NCI-H1417 (cell line): ENCODE data around the gene MOCS1.
"Not testable (repeated sequence)": the region's sequence is repeated elsewhere in the genome, so short reads cannot be mapped to it uniquely, and the experiment has no call there.

Source experiments
- DNase-seq, 3 experiments: peaks; one replicate each; lab custom pipeline; 2025; lab: John Stamatoyannopoulos, UW

MOCS1 gene

GRCh38 chr6:39934131-39934757 is at the start of gene MOCS1:
Gene MOCS1 (minus strand): TSS chr6:39934462. CDS start chr6:39934417, 45 bp downstream.
- peak; percentile 54 to 71 (median 62) for DNase-seq

- DNase-seq, result no peak
These were observed 49.8 kb upstream of the MOCS1 start for GRCh38 chr6:39984051-39984450.

- DNase-seq, result no peak
These were observed 48.9 kb upstream of the MOCS1 start for GRCh38 chr6:39983193-39983592.

GRCh38 chr6:39982720-39983119 is 48.5 kb upstream of the MOCS1 start:
- DNase-seq, result no peak

- DNase-seq, result peak; percentile 22 to 78 (median 34)
These were observed 46.7 kb upstream of the MOCS1 start for GRCh38 chr6:39980839-39981580.

- no peak for DNase-seq
These were observed 45.4 kb upstream of the MOCS1 start for GRCh38 chr6:39979461-39980328.

GRCh38 chr6:39978240-39978639 is 44.0 kb upstream of the MOCS1 start:
- DNase-seq, result no peak

- DNase-seq, result no peak
These were observed 39.4 kb upstream of the MOCS1 start for GRCh38 chr6:39973661-39974060.

GRCh38 chr6:39972717-39973116 is 38.5 kb upstream of the MOCS1 start:
- not testable (repeated sequence) for DNase-seq

GRCh38 chr6:39971131-39971530 is 36.9 kb upstream of the MOCS1 start:
- not testable (repeated sequence) for DNase-seq

GRCh38 chr6:39965751-39966150 is 31.5 kb upstream of the MOCS1 start:
- no peak for DNase-seq

GRCh38 chr6:39964530-39964929 is 30.3 kb upstream of the MOCS1 start:
- DNase-seq, result no peak

GRCh38 chr6:39964094-39964493 is 29.8 kb upstream of the MOCS1 start:
- DNase-seq, result no peak

GRCh38 chr6:39962831-39963230 is 28.6 kb upstream of the MOCS1 start:
- DNase-seq, result no peak

GRCh38 chr6:39961178-39961577 is 26.9 kb upstream of the MOCS1 start:
- DNase-seq, result no peak

- DNase-seq, result no peak
These were observed 24.7 kb upstream of the MOCS1 start for GRCh38 chr6:39958947-39959346.

GRCh38 chr6:39956936-39957335 is 22.7 kb upstream of the MOCS1 start:
- no peak for DNase-seq

- DNase-seq, result no peak
These were observed 18.9 kb upstream of the MOCS1 start for GRCh38 chr6:39953076-39953618.

GRCh38 chr6:39952167-39952566 is 17.9 kb upstream of the MOCS1 start:
- no peak for DNase-seq

- DNase-seq, result no peak
These were observed 17.5 kb upstream of the MOCS1 start for GRCh38 chr6:39951716-39952115.

- DNase-seq, result no peak
These were observed 16.9 kb upstream of the MOCS1 start for GRCh38 chr6:39951191-39951590.

GRCh38 chr6:39950125-39950720 is 16.0 kb upstream of the MOCS1 start:
- no peak for DNase-seq
